H9 (cell line): ENCODE measurements around the gene ANKRD17. TPM values are rescaled to one million over a fixed set of nuclear protein-coding genes. Genes with fewer than 3 reads are reported as not detected.

Experiments
- DNase-seq: peaks from one replicate; pipeline ENCODE4 v3.0.0-alpha.2; 2017
- H2AFZ ChIP-seq: one replicate; pipeline ENCODE4 v1.6.1; 2013; ENCODE audit warnings: mild to moderate bottlenecking, low read length, control low read depth, moderate library complexity
- H2AK5ac ChIP-seq: 2 replicates; pipeline ENCODE4 v1.6.1; 2013; ENCODE audit warnings: low read length, control low read depth, mixed read lengths; ENCODE audit not compliant: insufficient read length
- H2BK120ac ChIP-seq: one replicate; pipeline ENCODE4 v1.6.1; 2013; ENCODE audit warnings: low read depth, mild to moderate bottlenecking, low read length, control low read depth, inconsistent platforms; ENCODE audit not compliant: poor library complexity, severe bottlenecking
- H2BK12ac ChIP-seq: 2 replicates; pipeline ENCODE4 v1.6.1; 2013; ENCODE audit warnings: low read length, control low read depth, mixed read lengths, low read depth; ENCODE audit not compliant: insufficient read length
- H2BK15ac ChIP-seq: 2 replicates; pipeline ENCODE4 v1.6.1; 2013; ENCODE audit warnings: low read depth, low read length, control low read depth
- H2BK20ac ChIP-seq: one replicate; pipeline ENCODE4 v1.6.1; 2013; ENCODE audit warnings: low read depth, mild to moderate bottlenecking, low read length, control low read depth, inconsistent platforms; ENCODE audit not compliant: poor library complexity, severe bottlenecking
- H2BK5ac ChIP-seq: 2 replicates; pipeline ENCODE4 v1.6.1; 2013; ENCODE audit warnings: low read length, control low read depth, mixed read lengths; ENCODE audit not compliant: insufficient read length
- H3K14ac ChIP-seq: 2 replicates; pipeline ENCODE4 v1.6.1; 2013; ENCODE audit warnings: low read length, control low read depth; ENCODE audit not compliant: insufficient read depth
- H3K18ac ChIP-seq: 2 replicates; pipeline ENCODE4 v1.6.1; 2013; ENCODE audit warnings: low read depth, mild to moderate bottlenecking, mixed read lengths, low read length, control low read depth; ENCODE audit not compliant: insufficient read length
- H3K23ac ChIP-seq: 2 replicates; pipeline ENCODE4 v1.6.1; 2013; ENCODE audit warnings: low read length, control low read depth, mixed read lengths, low read depth; ENCODE audit not compliant: insufficient read length
- H3K23me2 ChIP-seq: 2 replicates; pipeline ENCODE4 v1.6.1; 2013; ENCODE audit warnings: low read depth, mild to moderate bottlenecking, mixed read lengths, low read length, control low read depth; ENCODE audit not compliant: insufficient read length, poor library complexity, severe bottlenecking
- H3K27ac ChIP-seq: 2 replicates; pipeline ENCODE4 v1.5.1; 2013; ENCODE audit warnings: low read length, control low read depth, mixed read lengths, low read depth; ENCODE audit not compliant: insufficient read length
- H3K27me3 ChIP-seq: 2 replicates; pipeline ENCODE4 v1.6.1; 2013; ENCODE audit warnings: low read length, control low read depth, inconsistent platforms; ENCODE audit not compliant: insufficient read depth
- H3K4ac ChIP-seq: 2 replicates; pipeline ENCODE4 v1.6.1; 2013; ENCODE audit warnings: low read depth, mild to moderate bottlenecking, control low read depth, inconsistent platforms, low read length, moderate library complexity
- H3K4me1 ChIP-seq: 2 replicates; pipeline ENCODE4 v1.6.1; 2013; ENCODE audit warnings: low read length, control low read depth, inconsistent platforms; ENCODE audit not compliant: insufficient read depth
- H3K4me2 ChIP-seq: 2 replicates; pipeline ENCODE4 v1.6.1; 2013; ENCODE audit warnings: low read length, control low read depth, mixed read lengths; ENCODE audit not compliant: insufficient read length, insufficient read depth
- H3K56ac ChIP-seq: 2 replicates; pipeline ENCODE4 v1.6.1; 2013; ENCODE audit warnings: low read depth, mild to moderate bottlenecking, mixed read lengths, low read length, control low read depth; ENCODE audit not compliant: insufficient read length
- H3K79me1 ChIP-seq: 2 replicates; pipeline ENCODE4 v1.6.1; 2013; ENCODE audit warnings: low read depth, mild to moderate bottlenecking, moderate library complexity, low read length, control low read depth, inconsistent platforms; ENCODE audit not compliant: insufficient read depth, poor library complexity, severe bottlenecking
- H3K79me2 ChIP-seq: 2 replicates; pipeline ENCODE4 v1.6.1; 2013; ENCODE audit warnings: low read length, control low read depth, inconsistent platforms; ENCODE audit not compliant: insufficient read depth
- H3K9ac ChIP-seq: 2 replicates; pipeline ENCODE4 v1.6.1; 2013; ENCODE audit warnings: low read length, control low read depth, mixed read lengths; ENCODE audit not compliant: insufficient read length; ENCODE audit errors: extremely low read depth
- H3K9me3 ChIP-seq: one replicate; pipeline ENCODE4 v1.6.1; 2013; ENCODE audit warnings: low read depth, low read length, inconsistent platforms; ENCODE audit not compliant: control insufficient read depth
- H3T11ph ChIP-seq: one replicate; pipeline ENCODE4 v1.6.1; 2013; ENCODE audit warnings: mild to moderate bottlenecking, low read length, control low read depth, inconsistent platforms
- H4K20me1 ChIP-seq: one replicate; pipeline ENCODE4 v1.6.1; 2013; ENCODE audit not compliant: control insufficient read depth, insufficient read length, insufficient read depth
- H4K5ac ChIP-seq: 2 replicates; pipeline ENCODE4 v1.6.1; 2013; ENCODE audit warnings: low read depth, mild to moderate bottlenecking, mixed read lengths, low read length, control low read depth; ENCODE audit not compliant: insufficient read length
- H4K8ac ChIP-seq: replicated peaks from 2 replicates; pipeline ENCODE4 v1.6.1; 2013; ENCODE audit warnings: low read length, control low read depth, mixed read lengths, low read depth; ENCODE audit not compliant: insufficient read length
- H4K91ac ChIP-seq: 2 replicates; pipeline ENCODE4 v1.6.1; 2013; ENCODE audit warnings: low read depth, mild to moderate bottlenecking, moderate library complexity, mixed read lengths, low read length, control low read depth; ENCODE audit not compliant: insufficient read length
- H3K27ac Mint-ChIP-seq, 3 experiments: 2 replicates in 2 of 3; 3 replicates in 1 of 3; pipeline ENCODE4 v1.8.0; 2020 to 2021; ENCODE audit warnings: mixed read lengths in 3 of 3, mild to moderate bottlenecking in 1 of 3, moderate library complexity in 1 of 3
- H3K27me3 Mint-ChIP-seq: 2 replicates; pipeline ENCODE4 v1.8.0; 2021; ENCODE audit warnings: low read depth, mild to moderate bottlenecking, moderate library complexity, mixed read lengths
- H3K36me3 Mint-ChIP-seq, 3 experiments: 2 replicates in 2 of 3; 3 replicates in 1 of 3; pipeline ENCODE4 v1.8.0; 2020 to 2021; ENCODE audit warnings: low read depth in 3 of 3, mixed read lengths in 3 of 3; ENCODE audit not compliant: insufficient read depth in 1 of 3
- H3K4me1 Mint-ChIP-seq, 2 experiments: 2 replicates each; pipeline ENCODE4 v1.8.0; 2020; ENCODE audit warnings: mixed read lengths in 2 of 2
- H3K4me3 Mint-ChIP-seq, 2 experiments: 2 replicates in 1 of 2; 3 replicates in 1 of 2; pipeline ENCODE4 v1.8.0; 2020 to 2021; ENCODE audit warnings: mild to moderate bottlenecking in 2 of 2, mixed read lengths in 2 of 2, moderate library complexity in 1 of 2
- H3K9me3 Mint-ChIP-seq, 2 experiments: 2 replicates in 1 of 2; 3 replicates in 1 of 2; pipeline ENCODE4 v1.8.0; 2020; ENCODE audit warnings: mild to moderate bottlenecking in 2 of 2, mixed read lengths in 2 of 2, moderate library complexity in 1 of 2
- CTCF ChIP-seq: fragments of 200-600 bp; sonication (generic); conservative IDR thresholded peaks from 3 replicates; pipeline ENCODE4 v1.8.0; 2021; ENCODE audit warnings: antibody characterized with exemption, mild to moderate bottlenecking
- WGBS: extraction: QIAGEN DNeasy Blood & Tissue Kit; methylation state at CpG from one replicate; pipeline ENCODE4 v1.1.7; 2013; ENCODE audit warnings: missing lambda C conversion rate, low lambda C conversion rate, mixed read lengths; ENCODE audit not compliant: insufficient read length; ENCODE audit errors: extremely low coverage; 5-methylcytosine and 5-hydroxymethylcytosine counted together
- total RNA-seq: library from RNA; stranded (reverse); gene quantifications from 2 replicates; pipeline ENCODE4 v1.2.1, GENCODE V29; 2021

The ANKRD17 gene
- total RNA-seq, 1 experiment from 2014 or later, result 82.4 TPM

GRCh38 chr4:73103799-73104503 is 154.6 kb downstream of the ANKRD17 start:
- Histone ChIP-seq H3K79me1 (no peaks in the 10 kb centered on the region), H2BK20ac (no peak overlapping the region), H3K18ac (no peak overlapping the region), H2BK15ac (no peak overlapping the region), H3K23me2 (no peaks in the 10 kb centered on the region), H3K4ac (no peak overlapping the region), H3K9ac (no peak overlapping the region), H3K4me1 (no peaks in the 10 kb centered on the region), H2BK5ac (no peak overlapping the region), H3K79me2 (no peaks in the 10 kb centered on the region), H4K20me1 (no peaks in the 10 kb centered on the region), H2AK5ac (no peak overlapping the region), H2AFZ (no peak overlapping the region), H3T11ph (no peak overlapping the region), H3K4me2 (no peak overlapping the region), H4K91ac (no peak overlapping the region), H3K23ac (no peak overlapping the region), H3K14ac (no peak overlapping the region), H3K27ac (no peak overlapping the region), H3K56ac (no peak overlapping the region), H4K5ac (no peak overlapping the region), H2BK120ac (no peak overlapping the region), H2BK12ac (no peak overlapping the region), H3K27me3 (no peaks in the 10 kb centered on the region), H3K9me3 (no peaks in the 10 kb centered on the region), H4K8ac (no peak overlapping the region)
- Mint-ChIP-seq H3K4me1 (peaks cover 13 to 19% of the 10 kb centered on the region in 2 experiments), H3K36me3 (peaks cover 24 to 39% (median 35%) of the 10 kb centered on the region in 3 experiments), H3K9me3 (no peaks in the 10 kb centered on the region), H3K27ac (peak overlapping the region in 2 of 3 experiments; percentile 30 to 78; a peak in 5 of 7 replicates), H3K4me3 (no peak overlapping the region), H3K27me3 (no peaks in the 10 kb centered on the region)
- TF ChIP-seq CTCF, result no peak
- no CpG with 5 or more reads among the region's 8 CpGs for WGBS
- DNase-seq, result no peak
